Ramos (cell line): Measurements from ENCODE around the gene PARD3B.

Source experiments
- in situ Hi-C: fragments of 300-500 bp; cut with MboI; formaldehyde crosslinking; loops from one replicate; pipeline ENCODE4 v1.14.3; 2022; ENCODE audit warnings: low sequenced_read_pairs; ENCODE audit not compliant: unreplicated experiment

Gene PARD3B

GRCh38 chr2:204920776-204921175, 375.5 kb downstream of the PARD3B start:
- in situ Hi-C loops, result no loop called here

GRCh38 chr2:204923957-204924356, 378.7 kb downstream of the PARD3B start:
- in situ Hi-C loops, result no loop called here

- in situ Hi-C loops, result no loop called here
Observed at GRCh38 chr2:204931562-204931961, 386.3 kb downstream of the PARD3B start.

- in situ Hi-C loops, result no loop called here
Observed at GRCh38 chr2:204933735-204934374, 388.6 kb downstream of the PARD3B start.

GRCh38 chr2:204944927-204945326, 399.7 kb downstream of the PARD3B start:
- in situ Hi-C loops, result no loop called here

- in situ Hi-C loops, result no loop called here
Observed at GRCh38 chr2:204945376-204945775, 400.1 kb downstream of the PARD3B start.

- in situ Hi-C loops, result no loop called here
Observed at GRCh38 chr2:204946892-204947291, 401.6 kb downstream of the PARD3B start.

GRCh38 chr2:204947405-204947804, 402.1 kb downstream of the PARD3B start:
- in situ Hi-C loops, result no loop called here

- in situ Hi-C loops, result no loop called here
Observed at GRCh38 chr2:204948024-204948763, 402.9 kb downstream of the PARD3B start.

GRCh38 chr2:204948822-204949221, 403.5 kb downstream of the PARD3B start:
- in situ Hi-C loops, result no loop called here

GRCh38 chr2:204950695-204951346, 405.5 kb downstream of the PARD3B start:
- in situ Hi-C loops, result no loop called here

GRCh38 chr2:204958371-204958770, 413.1 kb downstream of the PARD3B start:
- in situ Hi-C loops, result no loop called here

GRCh38 chr2:204964414-204964813, 419.1 kb downstream of the PARD3B start:
- in situ Hi-C loops, result no loop called here

- in situ Hi-C loops, result no loop called here
Observed at GRCh38 chr2:204966245-204966644, 421.0 kb downstream of the PARD3B start.

- in situ Hi-C loops, result no loop called here
Observed at GRCh38 chr2:204967199-204967960, 422.1 kb downstream of the PARD3B start.

- in situ Hi-C loops, result no loop called here
Observed at GRCh38 chr2:204971206-204971907, 426.1 kb downstream of the PARD3B start.

GRCh38 chr2:204972161-204972560, 426.9 kb downstream of the PARD3B start:
- in situ Hi-C loops, result no loop called here

- in situ Hi-C loops, result no loop called here
Observed at GRCh38 chr2:204972606-204973336, 427.5 kb downstream of the PARD3B start.

GRCh38 chr2:204973616-204974015, 428.3 kb downstream of the PARD3B start:
- in situ Hi-C loops, result no loop called here
